Effector memory CD4-positive, alpha-beta T cell (primary cell): Measurements from ENCODE around the gene ARL2BP.

Source experiments
- DNase-seq, 3 donors: peaks; one replicate each; pipeline ENCODE4 v3.0.0-alpha.2; 2020
- H3K27ac ChIP-seq: 2 replicates; pipeline ENCODE4 v1.7.0; 2013; ENCODE audit warnings: mild to moderate bottlenecking, low read length, moderate library complexity; ENCODE audit not compliant: insufficient read depth, poor library complexity, severe bottlenecking
- H3K27me3 ChIP-seq: replicated peaks from 2 replicates; pipeline ENCODE4 v1.7.0; 2013; ENCODE audit warnings: mild to moderate bottlenecking, low read length; ENCODE audit not compliant: insufficient read depth, control insufficient read depth, poor library complexity, severe bottlenecking
- H3K36me3 ChIP-seq: 2 replicates; pipeline ENCODE4 v1.7.0; 2013; ENCODE audit warnings: mild to moderate bottlenecking, low read length, moderate library complexity; ENCODE audit not compliant: control insufficient read depth, insufficient read depth
- H3K4me1 ChIP-seq: 2 replicates; pipeline ENCODE4 v1.7.0; 2013; ENCODE audit warnings: low read length, mild to moderate bottlenecking; ENCODE audit not compliant: control insufficient read depth, insufficient read depth, poor library complexity, severe bottlenecking
- H3K4me3 ChIP-seq: 2 replicates; pipeline ENCODE4 v1.7.0; 2013; ENCODE audit warnings: low read length, low read depth, mild to moderate bottlenecking; ENCODE audit not compliant: insufficient read depth, poor library complexity, severe bottlenecking
- H3K9me3 ChIP-seq: 2 replicates; pipeline ENCODE4 v1.7.0; 2013; ENCODE audit warnings: mild to moderate bottlenecking, low read length, moderate library complexity; ENCODE audit not compliant: control insufficient read depth

Gene ARL2BP

GRCh38 chr16:57213462-57213861 lies 31.6 kb upstream of the ARL2BP start:
- Histone ChIP-seq H3K36me3 (peaks cover 65% of the 10 kb centered on the region), H3K4me3 (no peak overlapping the region), H3K4me1 (no peaks in the 10 kb centered on the region), H3K27ac (no peak overlapping the region), H3K9me3 (peaks cover 17% of the 10 kb centered on the region), H3K27me3 (no peaks in the 10 kb centered on the region)
- no peak for DNase-seq

- Histone ChIP-seq H3K9me3 (peaks cover 17% of the 10 kb centered on the region), H3K36me3 (peaks cover 74% of the 10 kb centered on the region), H3K4me1 (no peaks in the 10 kb centered on the region), H3K4me3 (no peak overlapping the region), H3K27ac (no peak overlapping the region), H3K27me3 (no peaks in the 10 kb centered on the region)
- DNase-seq = no peak
These were observed 28.1 kb upstream of the ARL2BP start for GRCh38 chr16:57216968-57217367.

DNA sequence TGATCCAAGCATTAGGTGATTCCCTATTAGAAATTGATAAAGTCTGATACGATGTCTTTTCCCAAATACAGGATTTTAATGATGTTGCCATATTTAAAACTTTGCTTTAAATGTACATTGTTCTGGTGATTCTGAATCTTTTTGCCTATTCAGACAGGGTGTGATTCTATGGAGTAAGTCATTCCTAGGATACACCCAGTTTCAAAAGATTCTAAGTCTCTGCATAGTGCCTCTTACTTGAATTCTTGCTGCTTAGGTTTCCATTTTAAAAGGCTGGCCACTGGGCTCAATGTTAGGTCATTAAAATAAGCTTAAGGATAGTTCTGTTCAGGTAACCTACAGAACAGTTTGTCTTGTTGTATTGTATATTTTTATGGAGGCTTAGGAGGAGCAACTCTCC lies 22.0 kb upstream of the ARL2BP start:
- Histone ChIP-seq H3K27ac (no peak overlapping the region), H3K4me1 (no peaks in the 10 kb centered on the region), H3K27me3 (no peaks in the 10 kb centered on the region), H3K4me3 (no peak overlapping the region), H3K9me3 (no peaks in the 10 kb centered on the region), H3K36me3 (peaks cover 59% of the 10 kb centered on the region)
- no peak for DNase-seq

DNA sequence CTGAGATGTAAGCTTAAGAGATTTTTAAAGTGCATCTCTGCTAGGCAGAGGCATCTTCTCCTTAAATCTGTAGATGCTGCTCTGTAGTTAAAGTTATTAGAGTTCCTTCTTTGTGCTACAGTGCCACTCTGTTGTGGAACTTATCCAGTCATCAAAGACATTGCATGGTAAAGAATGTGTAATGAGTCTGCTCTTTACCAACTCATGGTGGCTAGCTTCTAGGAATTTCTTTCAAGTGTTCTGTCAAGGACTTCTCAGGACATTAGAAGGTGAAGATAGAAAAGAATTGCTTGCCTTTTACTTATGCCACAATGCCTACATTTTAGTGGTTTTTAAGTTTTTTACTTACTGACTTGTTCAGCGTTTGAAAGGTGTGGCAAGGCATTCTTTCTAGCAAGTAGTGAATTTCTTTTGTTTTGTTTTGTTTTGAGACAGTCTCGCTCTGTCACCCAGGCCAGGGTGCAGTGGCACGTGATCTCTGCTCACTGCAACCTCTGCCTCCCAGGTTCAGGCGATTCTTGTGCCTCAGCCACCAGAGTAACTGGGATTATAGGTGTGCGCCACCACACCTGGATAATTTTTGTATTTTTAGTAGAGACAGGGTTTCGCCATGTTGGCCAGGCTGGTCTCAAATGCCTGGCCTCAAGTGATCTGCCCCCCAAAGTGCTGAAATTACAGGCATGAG lies 20.3 kb upstream of the ARL2BP start:
- Histone ChIP-seq H3K27me3 (no peaks in the 10 kb centered on the region), H3K4me3 (no peak overlapping the region), H3K36me3 (peaks cover 66% of the 10 kb centered on the region), H3K9me3 (no peaks in the 10 kb centered on the region), H3K27ac (no peak overlapping the region), H3K4me1 (no peaks in the 10 kb centered on the region)
- DNase-seq = no peak

DNA sequence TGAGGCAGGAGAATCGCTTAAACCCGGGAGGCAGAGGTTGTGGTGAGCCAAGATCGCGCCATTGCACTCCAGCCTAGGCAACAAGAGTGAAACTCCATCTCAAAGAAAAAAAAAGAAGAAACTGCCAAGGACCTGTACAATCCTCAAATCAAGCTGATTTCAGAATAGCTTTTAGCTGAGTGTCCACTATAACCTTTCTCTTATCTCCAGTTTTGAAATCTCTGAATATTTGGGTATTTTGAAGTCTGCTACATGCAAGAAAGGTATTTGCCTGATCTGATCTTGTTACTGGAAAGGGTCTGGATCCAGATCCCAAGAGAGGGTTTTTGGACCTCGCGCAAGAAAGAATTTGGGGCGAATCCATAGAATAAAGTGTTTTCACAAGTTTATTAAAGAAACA lies 19.1 kb upstream of the ARL2BP start:
- no peaks in the 10 kb centered on the region for H3K9me3 ChIP-seq
- no peaks in the 10 kb centered on the region for H3K27me3 ChIP-seq
- H3K36me3 ChIP-seq = peaks cover 72% of the 10 kb centered on the region
- DNase-seq = no peak
- no peak overlapping the region for H3K27ac ChIP-seq
- no peaks in the 10 kb centered on the region for H3K4me1 ChIP-seq
- H3K4me3 ChIP-seq = no peak overlapping the region

DNA sequence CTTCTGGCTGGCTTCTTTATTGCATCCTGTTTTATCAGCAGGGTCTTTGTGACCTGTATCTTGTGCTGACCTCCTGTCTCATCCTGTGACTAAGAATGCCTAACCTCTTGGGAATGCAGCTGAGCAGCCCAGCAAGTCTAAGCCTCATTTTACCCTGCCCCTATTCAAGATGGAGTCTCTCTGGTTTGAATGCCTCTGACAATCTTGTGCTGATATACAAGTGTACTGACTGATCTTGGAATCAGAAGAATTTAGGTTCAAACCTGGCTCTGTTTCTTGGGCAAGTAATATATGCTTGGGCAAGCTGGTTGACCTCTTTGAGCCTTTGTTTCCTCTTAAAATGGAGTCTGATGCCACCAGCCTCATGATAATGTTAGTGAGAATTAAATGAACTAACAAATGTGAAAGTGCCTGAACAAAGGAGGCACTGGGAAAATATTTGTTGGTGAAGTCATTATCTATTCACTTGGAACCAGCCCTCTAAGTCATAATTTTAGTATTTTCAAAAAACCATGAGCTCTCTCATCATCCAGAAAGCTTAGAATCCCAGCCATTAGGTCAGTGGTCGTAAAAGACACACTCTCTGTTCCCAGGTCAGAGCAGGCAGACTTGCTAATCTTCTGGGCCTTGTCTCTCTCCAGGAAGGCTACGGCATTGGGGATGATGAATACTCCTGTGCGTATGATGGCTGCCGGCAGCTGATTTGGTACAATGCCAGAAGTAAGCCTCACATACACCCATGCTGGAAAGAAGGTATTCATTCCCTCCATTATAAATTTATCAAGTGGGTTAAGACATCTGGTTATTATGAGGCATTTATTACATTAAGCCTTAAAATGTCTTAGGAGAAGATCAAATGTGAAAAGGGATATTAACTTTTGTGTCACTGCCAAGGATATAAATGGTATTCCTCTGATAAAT lies 18.1 kb upstream of the ARL2BP start:
- DNase-seq = no peak
- no peaks in the 10 kb centered on the region for H3K27me3 ChIP-seq
- no peaks in the 10 kb centered on the region for H3K9me3 ChIP-seq
- H3K4me1 ChIP-seq = no peaks in the 10 kb centered on the region
- H3K27ac ChIP-seq = no peak overlapping the region
- H3K36me3 ChIP-seq = peaks cover 70% of the 10 kb centered on the region
- H3K4me3 ChIP-seq = no peak overlapping the region

GRCh38 chr16:57229079-57229478 lies 16.0 kb upstream of the ARL2BP start:
- peaks cover 71% of the 10 kb centered on the region for H3K36me3 ChIP-seq
- H3K27ac ChIP-seq = no peak overlapping the region
- no peaks in the 10 kb centered on the region for H3K27me3 ChIP-seq
- H3K4me3 ChIP-seq = no peak overlapping the region
- no peak for DNase-seq
- no peaks in the 10 kb centered on the region for H3K4me1 ChIP-seq
- no peaks in the 10 kb centered on the region for H3K9me3 ChIP-seq

DNA sequence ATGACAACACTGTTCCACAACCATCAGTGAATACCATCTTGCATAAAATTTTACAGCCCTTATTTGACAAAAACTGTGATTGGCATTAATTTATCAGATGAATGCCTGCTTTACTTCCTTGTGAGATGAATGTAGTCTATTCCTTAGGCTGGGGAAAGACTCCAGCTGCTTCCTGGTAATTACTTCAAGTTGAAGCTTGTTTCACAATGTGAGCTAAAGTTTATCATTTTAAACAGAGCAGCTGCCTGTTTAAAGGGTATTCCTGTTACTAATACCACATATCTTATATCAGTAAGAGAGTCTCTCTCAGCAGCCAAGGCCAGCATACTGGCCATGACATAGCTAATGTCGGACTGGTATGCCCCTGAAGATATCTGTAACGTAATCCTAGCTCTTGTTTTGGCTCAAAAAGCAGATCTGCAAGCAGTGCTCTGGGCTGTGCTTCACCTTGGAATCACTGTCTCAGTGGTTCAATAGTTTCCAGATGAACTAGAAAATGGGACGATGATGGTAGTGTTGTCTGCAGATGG lies 13.2 kb upstream of the ARL2BP start:
- H3K4me3 ChIP-seq = no peak overlapping the region

GRCh38 chr16:57233944-57234706 lies 10.9 kb upstream of the ARL2BP start:
- no peaks in the 10 kb centered on the region for H3K27me3 ChIP-seq
- DNase-seq = no peak
- peaks cover 71% of the 10 kb centered on the region for H3K36me3 ChIP-seq
- no peak overlapping the region for H3K4me3 ChIP-seq
- H3K4me1 ChIP-seq = no peaks in the 10 kb centered on the region
- no peak overlapping the region for H3K27ac ChIP-seq
- no peaks in the 10 kb centered on the region for H3K9me3 ChIP-seq

More for the DNA sequence above, 13.2 kb upstream of the ARL2BP start:
- DNase-seq = no peak
- H3K4me1 ChIP-seq = no peaks in the 10 kb centered on the region
- H3K36me3 ChIP-seq = peaks cover 83% of the 10 kb centered on the region
- H3K9me3 ChIP-seq = no peaks in the 10 kb centered on the region
- no peak overlapping the region for H3K27ac ChIP-seq
- no peaks in the 10 kb centered on the region for H3K27me3 ChIP-seq
